ENCODE data around the gene ULK3. TPM values are rescaled to one million over a fixed set of nuclear protein-coding genes. Genes with fewer than 3 reads are reported as not detected.

The ULK3 gene
- total and polyA plus RNA-seq, 2 experiments from 2014 or later = 40.4 to 45.7 TPM

DNA sequence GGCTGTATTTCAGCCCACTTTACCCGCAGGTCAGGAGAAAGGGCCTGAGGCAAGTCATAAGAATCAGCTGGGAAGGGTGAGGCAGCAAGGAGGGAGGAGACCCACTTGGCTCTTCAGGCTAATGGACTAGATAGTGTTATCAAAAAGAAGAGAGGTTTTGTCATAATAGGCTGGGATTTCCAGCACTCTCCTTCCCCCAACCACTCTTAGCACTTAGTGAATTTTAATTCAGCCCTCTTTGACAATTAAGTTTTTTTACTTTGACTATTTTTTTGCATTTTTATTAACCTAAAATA is 47.7 kb upstream of the ULK3 start:
- no peaks in the 10 kb centered on the region for H3K9me2 ChIP-seq (replicated peaks; ENCODE audit: insufficient read depth)
- H4K20me1 ChIP-seq (ENCODE audit: insufficient read depth, poor library complexity, severe bottlenecking) = no peaks in the 10 kb centered on the region
- H3K9me3 ChIP-seq (ENCODE audit: low read depth) = no peaks in the 10 kb centered on the region
- TF ChIP-seq, protein P1, sequence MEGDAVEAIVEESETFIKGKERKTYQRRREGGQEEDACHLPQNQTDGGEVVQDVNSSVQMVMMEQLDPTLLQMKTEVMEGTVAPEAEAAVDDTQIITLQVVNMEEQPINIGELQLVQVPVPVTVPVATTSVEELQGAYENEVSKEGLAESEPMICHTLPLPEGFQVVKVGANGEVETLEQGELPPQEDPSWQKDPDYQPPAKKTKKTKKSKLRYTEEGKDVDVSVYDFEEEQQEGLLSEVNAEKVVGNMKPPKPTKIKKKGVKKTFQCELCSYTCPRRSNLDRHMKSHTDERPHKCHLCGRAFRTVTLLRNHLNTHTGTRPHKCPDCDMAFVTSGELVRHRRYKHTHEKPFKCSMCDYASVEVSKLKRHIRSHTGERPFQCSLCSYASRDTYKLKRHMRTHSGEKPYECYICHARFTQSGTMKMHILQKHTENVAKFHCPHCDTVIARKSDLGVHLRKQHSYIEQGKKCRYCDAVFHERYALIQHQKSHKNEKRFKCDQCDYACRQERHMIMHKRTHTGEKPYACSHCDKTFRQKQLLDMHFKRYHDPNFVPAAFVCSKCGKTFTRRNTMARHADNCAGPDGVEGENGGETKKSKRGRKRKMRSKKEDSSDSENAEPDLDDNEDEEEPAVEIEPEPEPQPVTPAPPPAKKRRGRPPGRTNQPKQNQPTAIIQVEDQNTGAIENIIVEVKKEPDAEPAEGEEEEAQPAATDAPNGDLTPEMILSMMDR (IDR thresholded peaks at IDR 0.05; ENCODE audit: poor library complexity) = no peak
- TF ChIP-seq EZH2phosphoT487 (IDR thresholded peaks at IDR 0.05; ENCODE audit: low read depth, severe bottlenecking, unreplicated experiment) = no peak
- no peak for TF ChIP-seq EZH2 (IDR thresholded peaks at IDR 0.05; ENCODE audit: borderline replicate concordance)
- DNase-seq (ENCODE audit: low spot score) = no peak
- WGBS (ENCODE audit: low lambda C conversion rate, missing lambda C conversion rate) = 0% methylated on average over 1 of the region's 1 CpG
- H3K4me2 ChIP-seq = peak overlapping the region; percentile 92
- H3K27me3 ChIP-seq = no peaks in the 10 kb centered on the region
- no peaks in the 10 kb centered on the region for H3K36me3 ChIP-seq (replicated peaks; ENCODE audit: insufficient read depth, low read depth)
- peaks cover 6% of the 10 kb centered on the region for H3K79me2 ChIP-seq
- H3K4me3 ChIP-seq = peak overlapping the region; percentile 82
- H2AFZ ChIP-seq = peak overlapping the region; percentile 99
- peaks cover 9% of the 10 kb centered on the region for H3K4me1 ChIP-seq (ENCODE audit: insufficient read depth)
- peak overlapping the region; percentile 56 for H3K27ac ChIP-seq

DNA sequence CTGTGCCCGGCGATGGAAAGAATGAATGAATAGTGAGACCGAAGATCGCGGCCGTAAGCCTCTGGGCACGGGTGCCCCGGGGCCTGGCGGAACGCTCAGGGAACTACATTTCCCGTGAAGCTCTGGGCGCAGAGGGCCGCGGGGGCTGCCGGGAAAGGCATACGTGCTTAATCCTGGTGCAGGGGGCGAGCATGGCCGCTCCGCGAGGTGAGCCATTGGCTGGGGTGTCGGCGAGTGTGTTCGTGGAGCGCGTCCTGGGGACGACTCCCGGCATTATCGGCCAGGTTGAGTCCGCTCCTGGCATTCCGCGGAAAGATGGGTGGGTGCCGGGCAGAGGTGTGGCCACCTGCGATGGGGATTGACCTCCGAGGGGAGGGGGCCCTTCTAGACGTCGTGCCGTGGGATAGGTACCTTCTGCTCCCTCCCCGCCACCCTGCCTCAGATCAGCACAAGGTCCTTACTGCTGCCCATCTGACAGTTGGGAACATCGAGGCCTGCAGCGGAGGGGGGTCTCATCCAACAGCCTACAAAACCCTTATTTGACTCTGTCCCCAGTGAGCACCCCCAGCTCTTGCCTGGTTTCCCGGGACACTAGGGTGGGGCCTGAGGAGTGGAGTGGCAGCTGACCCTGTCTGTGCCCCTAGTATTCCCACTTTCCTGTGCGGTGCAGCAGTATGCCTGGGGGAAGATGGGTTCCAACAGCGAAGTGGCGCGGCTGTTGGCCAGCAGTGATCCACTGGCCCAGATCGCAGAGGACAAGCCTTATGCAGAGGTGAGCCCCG is 47.1 kb upstream of the ULK3 start, which contains the start of gene MPI:
Gene MPI, plus strand, starts transcription at position 160 of the 782 bp plus-strand sequence. Its CDS starts 32 bp downstream, at position 192.
- 3% methylated on average over 47 of the region's 47 CpGs for WGBS (ENCODE audit: low lambda C conversion rate, missing lambda C conversion rate)
- H3K27me3 ChIP-seq = no peaks in the 10 kb centered on the region
- peak within 1 kb of the TSS; percentile 56 for H3K27ac ChIP-seq
- peak within 1 kb of the TSS; percentile 92 for H3K4me2 ChIP-seq
- no peaks in the 10 kb centered on the region for H3K36me3 ChIP-seq (replicated peaks; ENCODE audit: insufficient read depth, low read depth)
- no peaks in the 10 kb centered on the region for H4K20me1 ChIP-seq (ENCODE audit: insufficient read depth, poor library complexity, severe bottlenecking)
- no peaks in the 10 kb centered on the region for H3K9me3 ChIP-seq (ENCODE audit: low read depth)
- H3K4me3 ChIP-seq = peak within 1 kb of the TSS; percentile 82
- no peaks in the 10 kb centered on the region for H3K9me2 ChIP-seq (replicated peaks; ENCODE audit: insufficient read depth)
- peak; percentile 90 for DNase-seq (ENCODE audit: low spot score)
- peaks cover 6% of the 10 kb centered on the region for H3K79me2 ChIP-seq
- H2AFZ ChIP-seq = peak within 1 kb of the TSS; percentile 99
- peaks cover 9% of the 10 kb centered on the region for H3K4me1 ChIP-seq (ENCODE audit: insufficient read depth)
- TF ChIP-seq EZH2 (IDR thresholded peaks at IDR 0.05; ENCODE audit: borderline replicate concordance) = no peak
- no peak for TF ChIP-seq EZH2phosphoT487 (IDR thresholded peaks at IDR 0.05; ENCODE audit: low read depth, severe bottlenecking, unreplicated experiment)
- TF ChIP-seq, protein P1 (IDR thresholded peaks at IDR 0.05; ENCODE audit: poor library complexity) = no peak

DNA sequence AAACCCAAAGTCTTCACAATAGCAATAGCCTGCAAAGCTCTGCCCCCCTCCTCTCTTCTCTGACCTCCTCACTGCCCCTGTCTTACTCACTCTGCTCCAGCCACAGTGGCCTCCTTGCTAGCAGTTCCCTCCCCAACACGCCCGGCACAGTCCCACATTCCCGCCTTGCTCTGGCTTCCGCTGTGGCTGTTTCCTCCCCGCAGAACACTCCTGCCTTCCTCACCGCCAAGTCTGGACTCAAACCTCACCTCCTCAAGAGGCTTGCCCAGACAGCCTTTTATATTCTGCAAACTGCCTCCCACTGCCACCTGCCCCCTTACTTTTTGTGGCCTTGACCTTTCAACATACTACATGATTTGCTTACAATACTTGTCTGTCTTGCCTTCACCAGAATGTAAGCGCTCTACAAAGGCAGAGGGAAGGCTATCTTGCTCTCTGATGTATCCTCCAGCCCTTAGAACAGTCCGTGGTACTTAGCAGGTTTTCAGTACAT is 46.5 kb upstream of the ULK3 start:
- 41% methylated on average over 8 of the region's 8 CpGs for WGBS (ENCODE audit: low lambda C conversion rate, missing lambda C conversion rate)
- Histone ChIP-seq H3K36me3 (replicated peaks; ENCODE audit: insufficient read depth, low read depth) (no peaks in the 10 kb centered on the region), H2AFZ (peak overlapping the region; percentile 99), H4K20me1 (ENCODE audit: insufficient read depth, poor library complexity, severe bottlenecking) (no peaks in the 10 kb centered on the region), H3K4me1 (ENCODE audit: insufficient read depth) (peaks cover 9% of the 10 kb centered on the region), H3K9me3 (ENCODE audit: low read depth) (no peaks in the 10 kb centered on the region), H3K9me2 (replicated peaks; ENCODE audit: insufficient read depth) (no peaks in the 10 kb centered on the region), H3K27ac (peak overlapping the region; percentile 47), H3K27me3 (no peaks in the 10 kb centered on the region), H3K79me2 (peaks cover 6% of the 10 kb centered on the region), H3K4me2 (peak overlapping the region; percentile 92), H3K4me3 (peak overlapping the region; percentile 82)
- TF ChIP-seq EZH2 (IDR thresholded peaks at IDR 0.05; ENCODE audit: borderline replicate concordance) = no peak
- TF ChIP-seq EZH2phosphoT487 (IDR thresholded peaks at IDR 0.05; ENCODE audit: low read depth, severe bottlenecking, unreplicated experiment) = no peak
- TF ChIP-seq, protein P1 (IDR thresholded peaks at IDR 0.05; ENCODE audit: poor library complexity) = no peak
- no peak for DNase-seq (ENCODE audit: low spot score)

Data from hepatocyte (in vitro differentiated cells).